GM21529 (cell line): Measurements from ENCODE around the gene NUP42.
A peak's percentile ranks its signal among the peaks of the same experiment; 100 is the strongest.

Experiments used
- ATAC-seq: cut with Tn5 transposase; IDR thresholded peaks from one replicate; pipeline ENCODE4 v1.9.1; 2021; ENCODE audit not compliant: unreplicated experiment

Gene NUP42

DNA sequence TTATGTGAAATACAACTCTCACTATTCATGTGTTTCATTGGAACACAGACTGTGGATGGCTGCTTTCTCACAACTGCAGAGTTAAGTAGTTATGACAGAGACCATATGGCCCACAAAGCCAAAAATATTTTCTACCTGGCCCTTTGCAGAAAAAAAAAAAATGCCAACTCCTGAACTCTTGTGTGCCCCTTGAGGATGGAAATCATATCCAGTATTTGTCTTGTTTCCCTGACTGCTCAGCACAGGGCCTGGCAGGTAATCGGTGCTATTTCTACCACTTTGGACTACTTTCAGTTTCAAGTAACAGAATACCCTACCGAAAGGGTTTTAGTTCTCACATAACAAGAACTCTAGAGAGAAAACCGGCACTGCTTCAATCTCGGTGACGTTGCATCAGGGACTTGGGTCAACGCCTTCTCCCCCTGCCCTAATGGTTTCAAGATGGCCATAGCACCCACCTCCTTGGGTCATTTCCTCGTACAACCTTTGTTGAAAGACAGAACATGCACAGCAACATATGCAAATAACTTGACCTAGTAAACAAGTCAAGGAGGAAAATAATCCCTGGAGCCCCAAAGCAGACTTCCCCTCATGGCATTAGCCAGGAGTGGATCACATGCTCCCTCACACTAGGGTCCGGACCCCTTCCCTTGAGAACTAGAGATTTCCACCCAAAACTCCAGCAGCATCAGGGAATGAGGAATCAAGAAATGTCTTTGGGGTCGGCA lies 52.9 kb downstream of the NUP42 start:
- ATAC-seq: peak; percentile 97

DNA sequence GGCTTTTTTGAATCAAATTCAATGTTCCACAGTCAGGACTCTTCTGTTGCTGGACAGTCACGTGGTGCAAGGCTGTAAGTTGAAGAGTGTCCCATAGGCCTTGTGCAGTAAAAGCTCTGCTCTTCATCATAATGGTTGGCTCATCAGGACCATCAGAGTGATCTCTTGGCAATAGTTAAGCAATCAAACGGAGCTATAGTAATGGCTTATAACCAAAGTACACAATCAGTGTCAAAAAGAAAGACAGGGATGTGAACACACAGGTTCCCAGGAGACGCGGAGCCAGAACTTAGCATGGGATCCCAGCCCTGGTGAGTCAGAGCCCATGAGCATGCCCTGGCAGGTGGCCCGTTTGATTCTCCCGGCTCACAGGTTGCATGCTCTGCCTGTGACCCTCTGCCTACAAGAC lies 54.0 kb downstream of the NUP42 start:
- no peak for ATAC-seq

DNA sequence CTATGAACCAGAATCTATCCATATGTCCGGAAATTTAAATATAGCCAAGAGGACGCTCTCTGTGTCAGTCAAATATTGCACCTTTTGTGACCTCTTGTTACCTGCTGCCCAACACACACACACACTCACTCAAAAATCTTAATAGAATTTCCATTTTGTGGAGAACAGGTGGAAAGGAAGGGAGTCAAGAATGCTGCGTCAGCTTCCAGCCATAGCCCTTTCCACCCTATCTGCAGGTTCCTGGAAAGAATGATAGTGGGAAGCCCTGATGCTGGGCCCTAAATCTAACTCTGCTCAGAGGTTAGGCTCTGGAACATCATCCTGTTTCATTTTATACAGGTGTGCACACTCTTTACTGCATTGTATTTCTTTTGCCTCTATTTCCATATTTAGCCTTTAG lies 55.2 kb downstream of the NUP42 start:
- ATAC-seq: no peak

DNA sequence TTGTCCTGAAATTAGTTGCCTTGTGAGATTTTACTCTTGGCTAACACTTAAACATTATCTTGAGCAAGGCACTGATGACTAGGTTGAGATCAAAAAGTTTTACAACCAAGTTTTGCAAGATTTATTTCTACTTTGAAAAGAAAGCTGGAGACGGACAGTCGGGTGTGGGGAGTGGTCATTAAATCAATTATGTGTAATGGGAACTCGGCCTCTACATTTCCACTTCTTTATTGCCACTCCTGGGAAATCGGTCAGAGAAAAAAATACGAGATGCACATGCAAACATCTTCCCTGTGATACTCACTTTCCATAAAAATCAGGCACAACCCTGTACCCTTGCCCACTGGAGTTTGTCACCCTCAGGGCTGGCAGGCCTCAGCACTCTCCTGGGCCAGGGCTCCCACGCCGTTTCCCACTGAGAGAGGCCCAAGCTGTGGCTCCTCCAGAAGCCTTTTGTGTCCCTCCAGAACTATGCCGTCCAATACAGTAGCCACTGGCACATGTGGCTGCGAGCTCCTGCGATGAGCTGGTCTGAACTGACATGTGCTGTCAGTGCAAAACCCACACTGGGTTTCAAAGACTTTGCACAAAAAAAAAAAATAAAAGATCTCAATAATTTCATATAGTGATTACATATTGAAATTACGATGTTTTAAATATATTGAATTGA lies 57.3 kb downstream of the NUP42 start:
- no peak for ATAC-seq

DNA sequence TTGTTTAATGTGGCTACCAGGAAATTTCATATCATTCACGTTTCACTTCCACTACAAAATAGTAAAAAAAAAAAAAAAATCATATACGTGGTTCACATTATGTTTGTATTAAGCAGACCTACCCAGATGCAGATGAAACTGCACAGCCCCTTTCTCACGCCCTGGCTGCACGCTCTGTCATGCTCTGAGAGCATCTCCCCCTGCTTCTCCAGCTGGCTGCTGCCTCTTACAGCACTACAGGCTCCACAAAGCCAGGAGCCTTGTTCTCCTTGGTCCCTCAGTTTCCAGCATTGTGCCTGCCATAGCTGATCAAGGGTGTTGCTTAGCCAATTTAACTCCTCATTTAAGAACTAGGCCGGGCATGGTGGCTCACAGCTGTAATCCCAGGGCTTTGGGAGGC lies 57.9 kb downstream of the NUP42 start:
- no peak for ATAC-seq

DNA sequence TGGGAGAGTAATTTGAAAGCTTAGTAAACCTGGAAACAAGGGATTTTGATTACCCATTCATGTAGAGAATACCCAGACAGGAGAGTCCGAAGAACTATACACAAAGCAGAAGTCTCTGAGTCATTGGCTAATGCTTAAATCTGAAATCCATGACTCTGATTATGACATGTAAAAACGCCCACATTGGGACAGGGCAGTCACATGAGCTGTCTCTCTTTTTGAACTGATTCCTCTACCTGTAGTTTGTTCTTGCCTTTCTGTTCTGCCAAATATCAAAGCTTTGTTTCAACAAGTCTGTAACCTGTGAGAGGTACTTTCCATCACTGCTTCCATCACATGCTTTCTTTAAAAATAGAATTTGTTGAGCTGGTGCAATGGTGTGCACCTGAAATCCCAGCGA lies 60.5 kb downstream of the NUP42 start:
- no peak for ATAC-seq

DNA sequence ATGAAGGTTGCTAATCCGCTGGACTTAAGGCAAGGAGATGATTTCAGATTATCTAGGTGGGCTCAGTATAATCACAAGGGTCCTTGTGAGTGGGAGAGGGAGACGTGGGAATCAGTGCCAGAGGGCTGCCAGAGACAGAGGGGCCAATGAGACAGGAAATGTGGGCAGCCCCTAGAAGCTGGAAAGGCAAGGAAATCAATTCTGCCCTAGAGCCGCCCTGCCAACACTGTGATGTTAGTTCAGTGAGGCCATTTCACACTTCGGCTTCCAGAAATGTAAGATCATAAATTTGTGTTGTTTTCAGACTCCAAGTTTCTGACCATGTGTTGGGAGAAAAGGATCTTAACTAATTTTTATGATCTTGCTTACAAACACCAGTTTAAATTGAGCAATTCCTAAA lies 61.1 kb downstream of the NUP42 start:
- no peak for ATAC-seq

DNA sequence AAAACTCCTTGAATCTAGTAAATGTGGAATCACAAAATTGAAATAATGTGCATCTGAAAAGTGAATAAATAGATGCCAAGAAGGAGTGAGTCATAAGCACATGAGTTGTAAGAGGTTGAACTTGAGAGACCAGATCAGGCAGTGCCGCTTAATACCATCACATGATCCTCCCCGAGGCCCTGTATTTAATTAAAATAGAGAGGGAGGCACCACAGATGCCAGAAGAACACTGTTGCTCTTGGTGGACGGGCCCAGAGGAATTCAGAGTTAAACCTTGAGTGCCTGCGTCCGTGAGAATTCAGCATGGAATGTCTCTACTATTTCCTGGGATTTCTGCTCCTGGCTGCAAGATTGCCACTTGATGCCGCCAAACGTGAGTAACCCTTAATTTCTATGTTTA lies 64.7 kb downstream of the NUP42 start, which contains the start of gene GPNMB:
Gene GPNMB, plus strand, starts transcription at position 221 of the 400 bp plus-strand sequence. Its CDS starts 83 bp downstream, at position 304.
- no peak for ATAC-seq

DNA sequence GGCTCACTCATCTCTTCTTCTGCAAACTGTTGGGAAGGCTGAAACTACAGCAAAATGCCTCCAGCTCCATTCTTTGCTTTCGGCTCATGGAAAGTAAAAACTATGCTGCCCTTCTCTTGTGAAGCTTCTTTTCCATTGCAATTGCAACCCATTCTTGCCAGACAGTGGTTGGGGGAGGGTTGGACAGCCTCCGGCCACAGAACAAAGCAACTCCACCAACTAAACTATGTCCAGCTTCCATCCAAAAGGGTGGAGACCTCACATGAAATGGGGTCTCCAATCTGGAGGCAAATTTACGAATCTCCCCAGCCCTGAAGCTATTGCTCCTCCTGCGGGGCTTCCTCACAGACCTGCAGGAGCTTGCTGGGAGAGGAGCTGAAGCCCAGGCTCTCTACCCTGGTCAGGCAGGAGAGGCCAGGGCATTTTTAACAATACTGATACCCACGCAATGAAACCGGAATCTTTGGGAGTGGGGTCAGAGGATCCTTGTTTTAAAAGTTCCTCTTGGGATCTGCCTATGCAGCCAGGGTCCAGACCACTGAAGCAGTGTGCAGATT lies 65.3 kb downstream of the NUP42 start:
- ATAC-seq: no peak

DNA sequence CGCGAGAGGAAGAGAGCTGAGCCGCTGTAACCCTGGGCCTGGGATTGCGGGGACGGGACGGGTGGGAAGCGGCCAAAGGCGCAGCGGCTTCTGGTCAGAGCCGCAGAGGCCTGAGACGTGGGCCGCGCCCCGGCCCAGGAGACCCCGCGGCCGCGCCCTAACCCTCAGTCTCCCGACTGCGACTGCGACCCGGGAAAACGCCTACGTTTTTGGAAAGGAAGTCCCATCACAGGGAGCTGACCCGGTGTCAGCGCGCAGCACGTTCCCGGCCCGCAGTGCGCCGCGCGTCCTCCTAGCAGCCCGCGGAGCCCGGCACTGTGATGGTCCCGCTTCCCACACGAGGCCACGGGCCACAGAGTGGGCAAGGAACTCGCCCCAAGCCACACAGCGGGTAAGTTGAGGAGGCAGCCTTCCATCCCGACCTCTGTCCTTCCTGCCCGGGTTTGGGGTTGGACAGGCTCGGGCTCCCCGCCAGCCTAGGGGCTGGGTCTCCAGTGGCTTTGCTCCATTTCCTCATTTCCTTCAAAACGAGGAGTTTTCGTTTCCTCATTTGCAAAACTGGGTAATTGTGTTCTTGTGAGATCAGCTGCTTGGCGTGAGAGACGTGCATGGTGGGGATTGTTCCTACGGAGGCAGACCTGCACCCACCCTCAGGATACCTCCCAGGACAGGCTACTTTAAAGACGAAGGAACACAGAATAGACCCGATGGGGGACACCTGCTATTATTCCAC lies 65.9 kb downstream of the NUP42 start:
- ATAC-seq: no peak

DNA sequence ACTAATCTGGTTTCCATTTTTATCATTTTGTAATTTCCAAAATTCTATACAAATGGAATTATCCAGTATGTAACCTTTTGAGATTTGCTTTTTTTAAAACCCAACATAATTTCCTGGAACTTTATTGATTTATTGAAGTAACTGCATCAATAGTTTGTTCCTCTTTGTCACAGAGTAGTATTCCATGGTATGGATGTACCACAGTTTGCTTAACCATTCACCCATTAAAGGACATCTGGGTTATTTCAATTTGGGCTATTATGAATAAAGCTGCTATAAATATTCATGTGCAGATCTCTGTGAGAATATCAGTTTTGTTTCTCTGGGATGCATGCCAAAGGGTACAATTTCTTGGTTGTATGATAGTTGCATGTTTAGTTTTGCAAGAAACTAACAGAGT lies 67.6 kb downstream of the NUP42 start:
- ATAC-seq: no peak
